GM23338 (cell line): ENCODE data around the gene PRR33. TPM values are rescaled to one million over a fixed set of nuclear protein-coding genes. Genes with fewer than 3 reads are reported as not detected.

ENCODE experiments used
- ATAC-seq: fragments of 200-7000 bp; cut with Tn5 transposase; 3 replicates; pipeline ENCODE4 v1.9.1; 2020
- DNase-seq: peaks from one replicate; pipeline ENCODE4 v3.0.0-alpha.2; 2015; ENCODE audit warnings: low spot score
- H2AFZ ChIP-seq: fragments of 200-600 bp; sonication (generic); 2 replicates; pipeline ENCODE4 v1.8.0; 2016; ENCODE audit warnings: antibody characterized with exemption, mild to moderate bottlenecking, moderate library complexity
- H3F3A ChIP-seq: fragments of 200-600 bp; sonication (generic); replicated peaks from 2 replicates; pipeline ENCODE4 v1.8.0; 2017; ENCODE audit warnings: antibody characterized with exemption, mixed run types, low read depth
- H3K27ac ChIP-seq: fragments of 200-600 bp; sonication (generic); 2 replicates; pipeline ENCODE4 v1.6.1; 2016; ENCODE audit warnings: low read depth
- H3K27me3 ChIP-seq: fragments of 200-600 bp; sonication (generic); 2 replicates; pipeline ENCODE4 v1.8.0; 2016; ENCODE audit warnings: mild to moderate bottlenecking, mixed run types, moderate library complexity; ENCODE audit not compliant: insufficient read depth
- H3K36me3 ChIP-seq: fragments of 200-600 bp; sonication (generic); 2 replicates; pipeline ENCODE4 v1.8.0; 2016; ENCODE audit warnings: mild to moderate bottlenecking; ENCODE audit not compliant: insufficient read depth
- H3K4me1 ChIP-seq: fragments of 200-600 bp; sonication (generic); 2 replicates; pipeline ENCODE4 v1.8.0; 2016; ENCODE audit warnings: mild to moderate bottlenecking, moderate library complexity; ENCODE audit not compliant: insufficient read depth
- H3K4me2 ChIP-seq: fragments of 200-600 bp; sonication (generic); 2 replicates; pipeline ENCODE4 v1.7.1; 2017; ENCODE audit warnings: mixed run types
- H3K4me3 ChIP-seq: fragments of 200-600 bp; sonication (generic); 2 replicates; pipeline ENCODE4 v1.6.1; 2016; ENCODE audit warnings: mixed run types
- H3K79me2 ChIP-seq: fragments of 200-600 bp; sonication (generic); replicated peaks from 2 replicates; pipeline ENCODE4 v1.8.0; 2017; ENCODE audit warnings: mild to moderate bottlenecking; ENCODE audit not compliant: insufficient read depth
- H3K9me2 ChIP-seq: fragments of 200-600 bp; sonication (generic); 2 replicates; pipeline ENCODE4 v1.8.0; 2017; ENCODE audit not compliant: insufficient read depth
- H4K20me1 ChIP-seq: fragments of 200-600 bp; sonication (generic); replicated peaks from 2 replicates; pipeline ENCODE4 v1.8.0; 2017; ENCODE audit warnings: mild to moderate bottlenecking; ENCODE audit not compliant: insufficient read depth
- H3K27ac Mint-ChIP-seq: 2 replicates; pipeline ENCODE4 v1.8.0; 2020; ENCODE audit warnings: inconsistent platforms, mild to moderate bottlenecking, moderate library complexity, mixed read lengths
- H3K27me3 Mint-ChIP-seq: 3 replicates; pipeline ENCODE4 v1.8.0; 2022; ENCODE audit warnings: low read depth, mild to moderate bottlenecking, moderate library complexity, mixed read lengths, inconsistent platforms; ENCODE audit not compliant: insufficient read depth, poor library complexity
- H3K36me3 Mint-ChIP-seq: 3 replicates; pipeline ENCODE4 v1.8.0; 2021; ENCODE audit warnings: low read depth, mild to moderate bottlenecking, inconsistent platforms, moderate library complexity, mixed read lengths
- H3K4me1 Mint-ChIP-seq: 3 replicates; pipeline ENCODE4 v1.8.0; 2020; ENCODE audit warnings: mild to moderate bottlenecking, inconsistent platforms, mixed read lengths
- H3K4me3 Mint-ChIP-seq: 3 replicates; pipeline ENCODE4 v1.8.0; 2021; ENCODE audit warnings: moderate library complexity, mild to moderate bottlenecking, inconsistent platforms, mixed read lengths
- H3K9me3 Mint-ChIP-seq: 3 replicates; pipeline ENCODE4 v1.8.0; 2020; ENCODE audit warnings: moderate library complexity, mild to moderate bottlenecking, inconsistent platforms, mixed read lengths
- CREB1 ChIP-seq: fragments of 250-450 bp; sonication (Bioruptor Pico); IDR thresholded peaks from 2 replicates; pipeline ENCODE4 v1.5.0; 2020; ENCODE audit warnings: low read depth, mild to moderate bottlenecking, moderate library complexity
- CTCF ChIP-seq, 2 experiments: fragments of 200-600 bp in 1 of 2; sonication (generic) in 1 of 2; conservative IDR thresholded peaks; 2 replicates each; pipeline versions ENCODE4 v1.5.1 to v1.6.1; 2016 to 2017; ENCODE audit warnings: antibody characterized with exemption in 2 of 2, low read depth in 2 of 2, mild to moderate bottlenecking in 2 of 2, moderate library complexity in 1 of 2
- ETS1 ChIP-seq: IDR thresholded peaks from 2 replicates; pipeline ENCODE4 v1.6.1; 2016; ENCODE audit warnings: antibody characterized with exemption
- EZH2 ChIP-seq: fragments of 200-600 bp; sonication (generic); IDR thresholded peaks from one replicate; pipeline ENCODE4 v1.8.0; 2017; ENCODE audit warnings: antibody characterized with exemption, mild to moderate bottlenecking, low read depth; ENCODE audit not compliant: unreplicated experiment
- EZH2phosphoT487 ChIP-seq: fragments of 200-600 bp; sonication (generic); IDR thresholded peaks from one replicate; pipeline ENCODE4 v1.8.1; 2018; ENCODE audit warnings: antibody characterized with exemption; ENCODE audit not compliant: unreplicated experiment
- JUNB ChIP-seq: IDR thresholded peaks from one replicate; pipeline ENCODE4 v1.6.1; 2016; ENCODE audit warnings: antibody characterized with exemption; ENCODE audit not compliant: unreplicated experiment
- NANOG ChIP-seq: IDR thresholded peaks from 2 replicates; pipeline ENCODE4 v1.6.1; 2016; ENCODE audit warnings: antibody characterized with exemption, borderline replicate concordance
- POLR2AphosphoS5 ChIP-seq: IDR thresholded peaks from 2 replicates; pipeline ENCODE4 v1.6.1; 2016; ENCODE audit warnings: antibody characterized with exemption, low read depth
- STAT1 ChIP-seq: IDR thresholded peaks from one replicate; pipeline ENCODE4 v1.6.1; 2016; ENCODE audit warnings: antibody characterized with exemption; ENCODE audit not compliant: unreplicated experiment
- ZNF114 ChIP-seq: fragments of 250-450 bp; sonication (Bioruptor Pico); IDR thresholded peaks from 2 replicates; pipeline ENCODE4 v1.5.0; 2020; ENCODE audit warnings: mild to moderate bottlenecking, moderate library complexity
- ZNF331 ChIP-seq: fragments of 250-450 bp; sonication (Bioruptor Pico); IDR thresholded peaks from 2 replicates; pipeline ENCODE4 v1.5.0; 2020; ENCODE audit warnings: low read depth, mild to moderate bottlenecking, moderate library complexity
- ZNF462 ChIP-seq: fragments of 250-450 bp; sonication (Bioruptor Pico); IDR thresholded peaks from 2 replicates; pipeline ENCODE4 v1.5.0; 2020; ENCODE audit warnings: mild to moderate bottlenecking, moderate library complexity
- polyA plus RNA-seq: library from polyadenylated mRNA; unstranded; fragments of >200 nt; fragmentation: Nextera tagmentation; extraction: Ambion mirVana; gene quantifications from 2 replicates; pipeline ENCODE4 v1.2.1, GENCODE V29; 2016
- total RNA-seq: library from RNA; depleted of rRNA; stranded (reverse); fragments of >200 nt; shearing (Covaris generic); gene quantifications from 2 replicates; pipeline ENCODE4 v1.2.3, GENCODE V29; 2014

PRR33 gene
- total and polyA plus RNA-seq, 2 experiments from 2014 or later: not detected

GRCh38 chr11:1847926-1848639 is 43.6 kb downstream of the PRR33 start (continued):
- TF ChIP-seq CTCF (conservative IDR thresholded peaks at IDR 0.05; ENCODE audit: low read depth in 2 of 2) (no peak), POLR2AphosphoS5 (no peak), ZNF331 (CRISPR knock-in tag) (no peak)

- no peak for TF ChIP-seq EZH2
- TF ChIP-seq ZNF462 (CRISPR knock-in tag): no peak
- TF ChIP-seq NANOG: no peak
- TF ChIP-seq JUNB: no peak
- no peak for TF ChIP-seq POLR2AphosphoS5
- no peak for TF ChIP-seq CREB1 (CRISPR knock-in tag)
- no peak for TF ChIP-seq CTCF (conservative IDR thresholded peaks at IDR 0.05; ENCODE audit: low read depth in 2 of 2)
- TF ChIP-seq EZH2phosphoT487: no peak
- TF ChIP-seq ZNF114 (CRISPR knock-in tag): no peak
- TF ChIP-seq STAT1: no peak
- TF ChIP-seq ETS1: no peak
- no peaks in the 10 kb centered on the region for H3K36me3 ChIP-seq
- no peaks in the 10 kb centered on the region; the same call in 2 of the 3 replicates for H3K9me3 Mint-ChIP-seq
- no peaks in the 10 kb centered on the region for H3K36me3 Mint-ChIP-seq
- no peak overlapping the region for H3K4me2 ChIP-seq
- no peaks in the 10 kb centered on the region for H3K27me3 ChIP-seq
- no peak overlapping the region for H3K4me3 ChIP-seq
- H3K27ac Mint-ChIP-seq: no peak overlapping the region
- H3K4me3 Mint-ChIP-seq: no peak overlapping the region
- no peaks in the 10 kb centered on the region for H3K9me2 ChIP-seq
- no peaks in the 10 kb centered on the region for H3K79me2 ChIP-seq
- H3K4me1 ChIP-seq: no peaks in the 10 kb centered on the region
- no peak overlapping the region for H3K27ac ChIP-seq
- H3F3A ChIP-seq: no peaks in the 10 kb centered on the region
- ATAC-seq: no peak
- H4K20me1 ChIP-seq: no peaks in the 10 kb centered on the region
- H2AFZ ChIP-seq: no peak overlapping the region
- no peaks in the 10 kb centered on the region for H3K4me1 Mint-ChIP-seq
- DNase-seq: no peak
- peaks cover 12% of the 10 kb centered on the region for H3K27me3 Mint-ChIP-seq
Observed at GRCh38 chr11:1847006-1847735, 44.5 kb downstream of the PRR33 start.
